HG02852 (cell line): Measurements from ENCODE around the gene RMI2.
"Not testable (repeated sequence)": the region's sequence is repeated elsewhere in the genome, so short reads cannot be mapped to it uniquely, and the experiment has no call there.

ENCODE experiments used
- ATAC-seq: cut with Tn5 transposase; IDR thresholded peaks from one replicate; pipeline ENCODE4 v1.9.1; 2021; ENCODE audit warnings: mild to moderate bottlenecking, moderate library complexity; ENCODE audit not compliant: unreplicated experiment

RMI2 gene

DNA sequence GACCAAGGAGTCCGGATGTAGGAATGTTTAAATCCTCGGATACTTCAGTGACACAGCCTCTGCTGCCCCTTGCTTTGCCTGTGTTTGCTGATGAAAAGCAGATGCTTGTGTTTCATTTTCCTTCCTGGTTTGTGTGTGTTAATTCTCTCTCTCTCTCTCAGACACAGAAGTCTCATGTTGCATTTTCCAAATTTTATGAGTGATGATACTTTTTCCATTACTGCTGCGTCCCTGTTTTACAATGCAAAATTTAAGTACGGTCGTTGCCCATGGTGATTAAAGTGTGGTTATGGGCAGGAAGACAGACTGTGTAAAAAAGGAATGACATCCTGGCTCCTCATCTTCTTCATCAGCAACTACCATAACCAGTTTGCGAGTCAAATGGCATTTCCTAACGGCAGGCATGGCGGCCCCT, 5.7 kb downstream of the RMI2 start:
- no peak for ATAC-seq

DNA sequence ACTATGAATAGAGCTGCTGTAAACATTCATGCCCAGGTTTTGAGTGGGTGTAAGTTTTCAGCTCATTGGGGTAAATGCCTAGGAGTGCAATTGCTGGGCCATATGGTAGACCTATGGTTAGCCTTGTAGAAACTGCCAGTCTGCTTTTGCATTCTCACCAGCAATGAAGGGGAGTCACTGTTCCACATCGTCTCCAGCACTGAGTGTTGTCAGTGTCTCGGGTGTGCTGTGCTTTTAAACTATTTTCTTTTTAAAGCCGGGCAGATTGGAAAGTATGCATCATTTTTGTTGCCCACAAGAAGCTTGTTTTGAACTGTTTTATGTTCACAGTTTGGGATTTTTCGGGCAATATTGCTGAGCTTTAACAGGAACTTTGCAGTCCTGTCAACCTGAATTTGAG, 7.9 kb downstream of the RMI2 start:
- ATAC-seq, result no peak

DNA sequence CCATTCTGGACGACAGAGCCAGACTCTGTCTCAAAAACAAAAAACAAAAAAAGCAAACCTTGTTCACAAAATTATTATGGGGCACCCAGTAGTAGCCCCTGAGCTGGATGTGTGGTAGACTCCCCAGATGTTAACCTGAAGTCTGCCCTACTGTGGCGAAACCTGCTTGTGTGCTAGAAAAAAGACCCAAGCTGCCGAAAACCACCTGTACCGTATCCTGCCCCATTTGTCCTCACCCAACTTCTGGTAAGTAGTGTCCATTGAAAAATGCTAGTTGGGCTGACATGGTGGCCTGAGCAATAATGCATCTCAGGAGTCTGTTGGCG, 9.1 kb downstream of the RMI2 start:
- ATAC-seq, result peak; percentile 25

DNA sequence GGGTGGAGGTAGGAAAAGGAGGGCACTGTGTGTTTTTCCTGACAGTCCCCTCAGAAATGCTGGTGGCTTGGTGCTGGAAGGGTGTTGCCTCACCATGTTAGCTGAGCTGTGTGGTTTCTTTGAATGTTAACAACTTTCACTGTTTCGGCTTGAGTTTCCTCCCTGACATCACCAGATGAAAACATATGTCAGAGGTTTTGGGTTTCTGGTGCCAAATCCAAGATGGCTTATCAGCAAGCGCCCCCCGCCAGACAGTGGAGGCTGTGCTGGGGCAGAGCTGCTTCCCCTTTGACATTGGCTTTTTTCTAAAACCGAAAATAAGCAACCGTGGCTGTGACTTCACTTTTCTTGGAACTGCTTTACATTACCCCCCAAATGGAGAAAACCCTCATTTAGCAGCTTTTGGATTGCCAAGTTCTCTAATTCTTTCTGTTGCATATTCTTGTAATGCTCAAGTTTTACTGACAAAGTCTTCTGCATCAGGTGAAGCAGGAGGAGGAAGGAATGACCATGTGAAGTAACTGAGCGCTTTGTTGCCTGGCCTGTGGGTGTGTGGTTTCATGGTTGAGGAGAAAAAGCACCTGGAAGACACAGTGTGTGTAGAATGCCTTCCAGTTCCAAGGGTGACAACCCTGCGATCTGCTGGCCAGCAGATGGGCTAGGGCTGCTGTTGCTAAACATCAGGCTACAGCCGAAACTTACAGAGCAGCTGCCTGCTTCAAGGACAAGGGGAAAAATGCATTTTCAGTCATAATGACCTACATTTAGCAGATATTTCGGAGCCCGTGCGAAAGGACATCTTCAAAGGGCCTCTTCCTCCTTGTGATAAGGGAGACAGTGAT, 9.7 kb downstream of the RMI2 start:
- ATAC-seq, result peak; percentile 60

DNA sequence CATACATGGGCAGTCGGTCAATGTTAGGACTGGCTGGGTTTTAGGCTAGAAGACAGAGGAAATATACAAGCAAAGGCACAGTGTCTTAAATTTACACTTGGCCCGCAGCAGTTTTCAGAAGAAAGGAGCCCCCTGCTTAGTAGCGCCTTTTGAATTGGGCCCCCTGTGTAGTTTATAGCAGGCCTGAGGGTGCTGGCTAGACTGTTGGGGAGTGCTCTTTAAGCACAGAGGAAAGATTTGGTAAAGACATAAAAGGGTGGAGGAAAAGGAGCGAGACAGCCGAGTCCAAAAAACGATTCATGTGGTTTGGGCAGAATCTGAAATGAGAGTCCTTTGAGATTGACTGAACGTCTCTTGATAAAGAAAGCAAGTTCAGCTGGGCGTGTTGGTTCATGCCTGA, 10.6 kb downstream of the RMI2 start:
- ATAC-seq, result no peak

DNA sequence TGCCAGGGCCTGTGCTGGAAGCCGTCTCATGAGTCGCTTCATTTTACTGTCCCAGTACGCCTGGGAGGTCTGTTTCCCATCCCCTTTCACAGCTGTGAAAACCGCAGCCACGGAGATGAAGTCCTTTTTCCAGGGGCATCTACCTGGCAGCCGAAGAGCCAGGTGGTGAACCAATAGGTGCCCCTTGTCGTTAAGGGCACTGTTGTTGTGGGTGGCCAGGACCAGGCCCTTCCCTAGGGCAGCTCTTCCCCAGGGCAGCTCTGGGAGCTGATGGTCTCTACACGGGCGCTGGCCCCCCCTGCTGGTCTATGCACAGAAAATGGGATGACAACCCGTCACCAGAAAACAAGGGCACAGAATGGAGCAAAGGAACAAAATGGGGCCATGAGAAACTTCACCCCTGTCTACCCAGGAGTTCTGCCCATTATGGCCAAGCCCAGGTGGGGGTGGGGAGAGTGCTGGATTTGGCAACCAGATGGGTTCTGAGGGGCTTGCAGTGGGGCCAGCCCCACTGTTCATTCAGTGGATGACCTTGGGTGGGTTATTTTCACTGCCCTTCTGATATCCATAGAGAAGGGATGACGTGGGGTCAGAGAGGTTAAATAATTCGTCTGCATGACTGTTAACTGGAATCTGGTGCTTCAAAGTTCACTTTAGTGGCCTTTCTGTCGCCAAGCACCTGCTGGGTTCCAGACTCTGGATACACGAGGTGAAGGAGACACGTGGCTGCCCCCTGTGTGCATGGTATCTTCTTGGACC, 11.5 kb downstream of the RMI2 start:
- ATAC-seq, result no peak

DNA sequence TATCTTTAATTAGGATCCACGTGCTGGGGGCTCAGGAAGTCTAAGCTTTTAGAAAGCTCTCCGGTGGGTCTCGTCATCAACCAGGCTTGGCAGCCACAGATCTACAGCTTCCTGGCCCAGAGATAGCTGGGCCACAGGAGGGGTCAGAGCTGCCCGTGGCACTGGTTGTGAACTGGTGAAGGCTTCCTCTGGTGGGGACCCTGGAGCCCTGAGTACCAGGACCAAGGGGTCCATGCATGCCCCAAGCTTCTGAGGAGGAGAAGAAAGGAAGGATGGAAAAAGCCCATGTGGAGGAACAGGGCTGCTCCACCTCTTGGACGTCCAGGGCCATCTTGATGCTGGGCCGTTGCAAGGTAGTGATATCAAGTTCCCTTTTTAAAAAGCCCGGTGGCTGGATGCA, 13.3 kb downstream of the RMI2 start:
- no peak for ATAC-seq

DNA sequence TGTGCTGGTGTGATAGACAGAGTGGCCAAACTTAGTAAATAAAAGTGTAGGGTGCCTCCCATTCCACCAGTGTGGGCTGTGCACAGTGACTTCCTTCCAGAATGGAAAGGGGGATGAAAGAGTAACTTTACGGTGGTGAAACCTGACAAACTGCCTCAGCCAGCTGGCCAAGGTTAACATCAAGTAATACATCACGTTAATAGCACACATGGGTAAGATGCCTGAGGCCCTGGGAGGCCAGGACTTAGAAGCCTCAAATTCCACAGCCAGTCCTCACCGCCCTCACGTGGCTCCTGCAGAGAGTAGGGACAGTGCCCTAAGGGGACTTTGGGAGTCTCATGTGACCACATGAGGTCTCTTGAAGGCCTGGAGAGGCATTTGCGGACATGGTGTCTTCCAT, 14.1 kb downstream of the RMI2 start:
- ATAC-seq, result no peak

DNA sequence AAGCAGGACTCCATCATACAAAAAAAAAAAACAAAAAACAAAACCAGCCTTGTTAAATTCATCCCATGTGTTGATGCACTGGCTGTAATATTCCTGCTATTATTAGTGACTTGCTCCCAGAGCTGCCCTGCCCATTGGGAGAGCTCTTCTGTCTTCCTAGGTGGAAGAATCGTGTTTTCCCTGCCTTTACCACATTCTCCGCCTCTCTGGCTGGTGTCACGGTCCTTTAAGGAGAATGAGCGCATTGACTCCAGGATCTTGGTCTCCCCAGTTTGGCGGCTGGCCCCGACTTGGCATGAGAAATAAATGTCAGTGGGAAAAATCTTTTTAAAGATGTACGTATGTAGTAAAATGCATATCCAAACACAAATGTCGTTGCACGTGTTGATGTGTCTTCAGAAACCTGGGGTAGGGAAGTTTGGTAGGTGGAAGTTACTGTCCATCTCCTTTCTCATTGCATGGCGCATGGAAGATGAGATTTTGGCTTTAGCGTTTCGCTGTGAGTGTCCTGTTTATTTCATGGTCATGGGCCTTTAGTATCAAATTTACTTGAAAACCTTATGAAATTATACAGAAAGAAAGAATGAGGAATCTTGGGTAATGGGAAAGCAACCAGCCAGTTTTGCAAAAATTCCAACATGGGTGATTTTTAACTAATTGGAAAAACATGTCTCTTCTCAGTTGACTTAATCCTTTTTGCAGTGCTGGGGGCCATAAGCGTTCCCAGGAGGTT, 15.5 kb downstream of the RMI2 start:
- ATAC-seq, result no peak

DNA sequence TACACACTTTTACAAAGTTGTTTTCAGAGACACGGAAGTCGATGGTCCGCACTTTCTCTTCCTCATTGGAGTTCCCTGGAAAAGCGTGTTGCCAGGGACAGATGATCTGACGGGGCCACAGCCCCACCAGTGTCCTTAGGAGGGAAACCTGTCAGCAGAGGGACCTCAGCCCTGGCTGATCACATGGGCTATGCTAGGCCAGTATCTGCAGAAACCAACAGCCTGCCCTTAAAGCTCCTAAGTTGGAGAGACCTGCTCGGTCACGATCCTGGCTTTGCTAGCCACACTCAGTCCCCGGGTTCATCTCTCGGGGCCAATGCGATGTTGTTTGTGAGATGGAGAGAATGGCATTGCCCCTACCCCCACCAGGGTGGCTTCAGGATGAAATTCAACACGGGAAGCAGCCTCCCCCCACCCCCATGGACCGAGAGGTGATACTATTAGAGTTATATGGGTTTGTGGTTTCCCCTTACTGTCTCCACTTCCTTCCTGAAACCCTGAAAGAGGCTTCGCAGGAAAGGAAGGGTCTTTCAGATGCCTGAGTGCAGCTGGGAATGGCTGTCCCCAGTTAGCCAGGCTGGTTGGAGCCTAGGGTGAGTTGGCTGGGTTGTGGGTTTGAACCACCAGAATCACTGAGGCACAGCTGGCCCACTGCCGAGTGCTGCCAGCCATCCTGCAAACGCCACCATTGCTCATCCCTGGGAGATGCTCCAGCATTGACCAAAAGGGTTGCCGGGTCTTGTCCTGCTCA, 16.6 kb downstream of the RMI2 start:
- peak; percentile 43 for ATAC-seq

DNA sequence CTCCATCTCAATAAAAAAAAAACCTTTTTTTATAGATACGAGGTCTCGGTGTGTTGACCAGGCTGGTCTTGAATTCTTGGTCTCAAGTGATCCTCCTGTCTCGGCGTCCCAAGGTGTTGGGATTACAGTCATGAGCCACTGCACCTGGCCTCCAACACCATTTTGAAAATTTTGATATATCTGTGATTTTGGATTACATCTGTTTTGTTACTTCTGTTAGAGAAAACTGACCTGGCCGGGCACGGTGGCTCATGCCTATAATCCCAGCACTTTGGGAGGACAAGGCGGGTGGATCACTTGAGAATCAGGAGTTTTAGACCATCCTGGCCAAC, 18.6 kb downstream of the RMI2 start:
- ATAC-seq, result no peak

DNA sequence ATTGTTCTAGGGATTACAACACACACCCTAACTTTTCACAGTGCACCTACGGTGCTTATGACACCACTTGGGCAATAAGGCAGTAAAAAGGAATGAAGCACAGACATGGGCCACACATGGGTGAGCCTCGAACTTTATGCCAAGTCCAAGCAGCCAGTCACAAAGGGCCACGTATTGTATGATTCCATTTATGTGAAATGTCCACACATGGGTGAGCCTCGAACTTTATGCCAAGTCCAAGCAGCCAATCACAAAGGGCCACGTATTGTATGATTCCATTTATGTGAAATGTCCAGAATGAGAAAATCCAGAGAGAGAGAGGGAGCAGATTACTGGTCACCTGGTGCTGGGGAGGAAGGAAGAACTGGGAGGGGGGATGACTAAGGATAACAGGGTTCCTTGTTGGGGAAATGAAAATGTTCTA, 22.2 kb downstream of the RMI2 start:
- no peak for ATAC-seq

DNA sequence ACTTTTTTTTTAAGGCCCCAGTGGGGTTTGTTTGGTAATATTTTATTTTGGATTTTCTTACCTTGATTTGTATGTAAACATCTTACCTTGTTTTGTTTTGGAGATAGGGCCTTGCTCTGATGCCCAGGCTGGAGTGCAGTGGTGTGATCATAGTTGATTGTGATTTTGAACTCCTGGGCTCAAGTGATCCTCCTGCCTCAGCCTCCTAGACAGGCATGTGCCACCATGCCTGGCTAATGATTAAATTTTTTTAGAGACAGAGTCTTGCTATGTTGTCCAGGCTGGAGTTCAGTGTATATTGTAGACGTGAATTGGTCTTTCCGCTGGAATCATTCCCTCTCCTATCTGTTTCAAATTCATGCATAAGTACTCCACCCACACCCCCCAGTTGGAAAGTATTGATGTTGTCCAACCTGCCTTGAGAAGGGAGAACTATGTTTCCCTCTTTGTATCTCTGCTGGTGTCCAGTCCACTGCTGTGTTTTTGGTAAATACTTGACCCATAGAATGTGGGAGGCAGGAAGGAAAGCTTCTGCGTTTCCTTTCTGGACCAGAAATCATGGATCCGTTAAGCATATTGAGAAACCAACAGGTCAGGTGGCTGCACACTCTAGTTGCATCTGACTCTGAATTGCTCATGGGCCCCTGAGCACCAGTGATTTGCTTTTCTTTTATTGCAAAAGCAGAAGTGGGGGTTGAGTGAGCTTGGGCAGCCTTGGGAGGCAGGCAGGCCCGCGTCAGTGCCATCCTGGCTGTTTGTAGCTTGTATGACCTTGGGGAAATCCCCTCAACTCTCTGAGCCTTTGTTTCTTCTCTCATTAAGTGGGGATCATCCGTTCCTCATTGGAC, 25.0 kb downstream of the RMI2 start:
- ATAC-seq, result no peak

DNA sequence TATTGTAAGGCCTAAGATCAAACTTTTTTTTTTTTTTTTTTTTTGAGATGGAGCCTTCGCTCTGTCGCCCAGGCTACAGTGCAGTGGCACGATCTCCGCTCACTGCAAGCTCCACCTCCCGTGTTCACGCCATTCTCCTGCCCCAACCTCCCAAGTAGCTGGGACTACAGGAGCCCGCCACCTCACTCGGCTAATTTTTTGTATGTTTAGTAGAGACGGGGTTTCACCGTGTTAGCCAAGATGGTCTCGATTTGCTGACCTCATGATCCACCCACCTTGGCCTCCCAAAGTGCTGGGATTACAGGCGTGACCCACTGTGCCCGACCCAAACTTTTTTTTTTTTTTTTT, 25.6 kb downstream of the RMI2 start:
- not testable (repeated sequence) for ATAC-seq

DNA sequence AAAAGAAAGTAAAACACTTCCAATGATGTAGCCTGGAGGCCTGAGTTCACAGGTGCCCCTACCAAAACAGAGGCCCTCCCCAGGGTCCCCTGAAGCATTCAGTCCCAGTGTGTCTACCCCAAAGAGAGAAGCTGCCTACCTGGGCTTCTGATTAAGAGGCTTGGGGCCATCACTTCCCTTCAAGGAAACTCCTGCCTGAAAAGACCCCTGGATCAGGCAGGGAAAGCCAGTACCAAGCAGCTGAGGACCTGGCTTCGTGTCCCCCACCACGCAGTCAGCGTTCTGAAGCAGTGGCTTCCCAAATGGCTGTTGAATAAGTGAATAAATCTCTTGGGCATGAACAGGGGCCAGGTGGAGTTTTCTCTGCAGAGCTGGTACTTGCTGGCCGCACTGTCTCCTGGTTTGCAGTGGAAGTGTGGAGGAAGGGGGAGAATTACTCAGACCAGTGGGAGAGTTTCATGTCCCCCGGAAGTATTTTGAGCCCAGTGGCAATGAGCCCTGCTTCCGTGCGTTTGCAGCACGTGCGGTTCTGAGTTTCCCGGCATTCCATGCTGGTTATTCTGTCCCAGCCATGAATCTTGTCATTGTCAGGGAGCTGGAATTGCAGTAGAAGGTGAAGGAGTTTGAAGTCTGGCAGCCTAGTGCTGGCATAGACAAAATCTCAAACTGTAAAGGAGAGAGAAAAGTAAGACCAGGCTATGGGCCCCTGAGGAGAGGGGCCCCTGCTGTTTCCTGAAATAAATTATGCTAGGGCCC, 27.0 kb downstream of the RMI2 start:
- ATAC-seq, result no peak

DNA sequence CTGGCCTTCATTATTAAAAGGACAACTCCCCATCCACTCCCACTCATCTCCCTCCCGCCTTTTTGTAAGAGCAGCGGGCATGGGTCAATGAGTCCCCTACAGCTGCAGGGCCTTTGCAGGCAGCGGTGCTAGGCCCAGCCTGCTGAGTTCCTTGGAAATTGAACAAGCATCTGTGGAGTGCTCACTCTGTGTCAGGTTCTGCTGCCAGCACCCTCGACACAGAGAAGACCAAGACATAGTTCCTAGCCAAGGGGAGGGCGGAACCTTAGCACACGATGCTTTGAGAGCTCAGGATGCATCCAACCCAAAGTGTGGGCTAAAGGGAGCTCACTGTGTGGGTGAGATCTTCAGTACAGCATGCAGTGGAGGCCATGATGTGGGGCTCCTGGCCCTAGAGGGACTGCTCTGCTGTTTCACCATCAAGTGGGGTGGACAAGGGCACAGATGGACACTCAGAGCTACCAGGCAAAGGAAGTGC, 27.6 kb downstream of the RMI2 start:
- ATAC-seq, result no peak

DNA sequence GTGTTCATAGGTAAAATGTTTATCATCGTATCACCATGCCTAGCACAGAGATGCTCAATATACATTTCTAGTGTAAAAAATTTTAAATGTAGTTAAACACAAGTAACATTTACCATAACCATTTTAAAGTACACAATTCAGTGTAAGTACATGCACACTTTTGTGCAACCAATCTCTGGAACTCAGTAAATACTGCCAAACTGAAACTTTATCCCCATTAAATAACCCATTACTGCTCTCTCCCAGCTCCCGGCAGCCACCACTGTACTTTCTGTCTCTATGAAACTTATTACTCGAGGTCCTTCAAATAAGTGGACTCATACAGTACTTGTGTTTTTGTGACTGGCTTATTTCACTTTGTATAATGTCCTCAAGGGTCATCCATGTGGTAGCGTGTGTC, 29.0 kb downstream of the RMI2 start:
- ATAC-seq, result no peak

DNA sequence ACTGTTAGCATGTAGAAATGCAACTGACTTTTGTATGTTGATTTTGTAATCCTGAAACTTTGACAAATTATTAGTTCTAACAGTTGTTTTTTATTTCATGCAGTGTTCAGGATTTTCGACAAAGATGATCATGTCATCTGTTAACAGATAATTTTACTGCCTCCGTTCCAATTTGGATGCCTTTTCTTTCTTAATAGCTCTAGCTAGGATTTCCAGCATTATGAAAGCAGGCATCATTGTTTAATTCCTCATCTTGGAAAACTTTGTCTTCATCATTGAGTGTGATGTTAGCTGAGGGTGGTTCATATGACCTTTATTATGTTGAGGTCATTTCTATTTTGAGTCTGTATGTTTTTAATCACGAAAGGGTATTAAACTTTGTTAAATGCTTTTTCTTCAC, 31.9 kb downstream of the RMI2 start:
- no peak for ATAC-seq

DNA sequence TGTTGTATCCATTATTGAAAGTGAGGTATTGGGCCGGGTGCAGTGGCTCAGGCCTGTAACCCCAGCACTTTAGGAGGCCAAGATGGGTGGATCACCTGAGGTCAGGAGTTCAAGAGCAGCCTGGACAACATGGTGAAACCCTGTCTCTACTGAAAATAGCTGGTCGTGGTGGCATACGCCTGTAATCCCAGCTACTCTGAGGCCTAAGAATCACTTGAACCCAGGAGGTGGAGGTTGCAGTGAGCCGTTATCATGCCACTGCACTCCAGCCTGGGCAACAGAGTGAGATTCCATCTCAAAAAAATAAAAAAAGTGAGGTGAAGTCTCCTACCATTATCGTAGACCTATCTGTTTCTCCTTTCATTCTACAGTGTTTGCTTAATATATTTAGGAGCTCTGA, 33.7 kb downstream of the RMI2 start:
- not testable (repeated sequence) for ATAC-seq

DNA sequence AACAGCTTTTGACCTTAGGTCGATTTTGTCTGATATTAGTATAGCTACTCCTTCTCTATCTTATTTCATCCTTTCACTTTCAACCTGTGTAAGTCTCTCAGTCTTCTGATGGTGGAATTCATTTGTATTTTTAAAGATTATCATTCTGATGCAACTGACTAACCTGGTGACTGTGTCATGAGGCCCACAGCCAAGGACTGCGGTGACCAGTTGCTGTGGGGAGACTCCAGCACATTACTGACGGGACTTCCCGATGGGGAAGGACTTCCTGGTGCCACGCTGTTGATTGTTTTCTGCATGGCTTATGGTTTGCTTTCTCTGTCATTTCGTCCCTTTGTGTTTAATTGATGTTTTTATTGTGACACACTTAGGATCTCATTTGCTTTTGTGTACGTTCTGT, 34.2 kb downstream of the RMI2 start:
- ATAC-seq, result peak; percentile 61
